SH-SY5Y (cell line): ENCODE measurements around the gene LAMC3.

Experiments used
- GATA2 ChIP-seq: IDR thresholded peaks from 2 replicates; pipeline ENCODE4 v1.6.1; 2011; ENCODE audit warnings: mild to moderate bottlenecking, low read depth, low read length
- GATA3 ChIP-seq: IDR thresholded peaks from 2 replicates; pipeline ENCODE4 v1.6.1; 2011; ENCODE audit warnings: low read depth, mild to moderate bottlenecking, low read length, moderate library complexity

- TF ChIP-seq GATA3: no peak
- no peak for TF ChIP-seq GATA2
Measured at GRCh38 chr9:131018621-131019020, 9.6 kb downstream of the LAMC3 start.
